SK-N-MC (cell line): Measurements from ENCODE around the gene ACSS3.

Experiments
- EZH2 ChIP-seq: fragments of 200-600 bp; sonication (generic); IDR thresholded peaks from one replicate; pipeline ENCODE4 v1.6.1; 2017; ENCODE audit warnings: antibody characterized with exemption
- FOXP2 ChIP-seq: optimal IDR thresholded peaks from 2 replicates; pipeline ENCODE3; 2011; ENCODE audit warnings: mild to moderate bottlenecking, moderate library complexity; ENCODE audit not compliant: insufficient read depth; ENCODE audit errors: extremely low read length, control extremely low read depth

- TF ChIP-seq FOXP2 (no peak), EZH2 (no peak)
Observed at GRCh38 chr12:81146228-81147225, 68.6 kb downstream of the ACSS3 start.
